Left forelimb (tissue), 1 donor: ENCODE results near the gene BICRAL.
"Not testable (repeated sequence)": the region's sequence is repeated elsewhere in the genome, so short reads cannot be mapped to it uniquely, and the experiment has no call there.

Source experiments
- DNase-seq: peaks from one replicate; pipeline ENCODE4 v3.0.0-alpha.2; 2018; ENCODE audit warnings: low spot score

BICRAL gene

GRCh38 chr6:42834056-42834455, 52.2 kb downstream of the BICRAL start:
- DNase-seq: no peak

DNA sequence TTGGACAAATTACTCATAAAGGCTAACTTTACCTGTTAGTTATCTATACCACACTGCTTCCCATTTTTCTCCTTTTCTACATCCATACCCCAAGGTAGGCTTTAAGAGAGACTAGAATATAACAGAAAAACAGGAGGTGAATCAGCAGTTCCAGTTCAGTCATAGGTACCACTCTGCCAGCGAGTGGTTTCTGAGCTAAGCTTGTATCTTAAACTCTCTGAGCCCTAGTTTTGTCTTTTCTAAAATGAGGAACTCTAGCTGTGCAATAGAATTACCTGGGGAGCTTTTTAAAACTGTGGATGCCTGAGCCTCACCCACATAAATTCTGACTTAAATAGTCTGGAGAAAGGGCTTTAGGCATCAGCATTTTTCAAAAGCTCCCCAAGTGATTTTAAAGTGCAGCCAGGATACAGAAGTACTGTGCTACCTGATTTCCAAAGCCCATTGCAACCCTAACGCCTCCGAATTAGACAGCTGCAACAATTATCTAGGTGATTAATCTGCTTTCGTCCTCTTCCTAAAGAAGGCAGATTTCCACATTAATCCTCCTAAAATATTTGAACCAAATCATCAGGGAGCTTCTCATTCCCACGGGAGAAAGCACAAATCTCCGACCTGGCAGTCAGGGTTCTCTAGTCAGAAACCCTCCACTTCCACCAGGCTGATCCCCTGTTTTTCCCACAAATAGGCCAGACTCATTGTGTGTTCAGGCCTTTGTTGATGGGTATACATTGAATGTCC, 60.2 kb downstream of the BICRAL start:
- DNase-seq: no peak

DNA sequence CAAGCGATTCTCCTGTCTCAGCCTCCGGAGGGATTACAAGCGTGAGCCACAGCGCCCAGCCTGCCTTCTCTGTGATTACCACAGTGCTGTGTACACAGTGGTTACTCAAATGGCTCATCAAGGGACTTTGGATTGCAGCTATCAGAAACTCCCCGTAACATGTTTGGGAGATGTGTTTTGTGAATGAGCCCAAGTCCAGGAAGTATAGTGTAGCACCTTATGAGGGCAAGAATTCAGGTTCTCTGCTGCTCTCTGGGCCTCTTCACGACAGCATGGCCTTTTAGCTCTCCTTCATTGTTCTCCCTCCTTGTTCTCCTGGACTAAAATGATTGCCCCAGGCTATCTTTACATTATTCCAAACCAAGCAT, 63.5 kb downstream of the BICRAL start:
- DNase-seq: no peak

DNA sequence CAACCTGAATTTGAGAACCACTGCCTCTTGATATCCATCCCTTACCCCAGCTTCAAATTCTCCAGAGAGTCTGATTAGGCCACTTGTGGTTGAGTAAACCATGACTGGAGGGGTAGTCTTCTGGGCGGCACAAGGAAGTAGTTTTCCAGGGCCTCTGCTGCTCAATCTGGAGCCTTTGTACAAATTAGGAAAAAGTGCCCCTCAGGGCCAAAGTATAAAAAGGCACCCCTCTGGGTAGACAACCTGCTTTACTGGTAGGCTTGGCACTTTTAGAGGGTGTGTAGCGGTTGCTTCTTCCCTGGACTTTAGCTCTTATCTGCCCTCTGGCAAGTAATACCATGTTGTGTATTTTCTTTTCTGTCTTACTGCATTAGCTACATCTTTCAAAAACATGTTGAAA, 64.7 kb downstream of the BICRAL start:
- no peak for DNase-seq

GRCh38 chr6:42848700-42849099, 66.8 kb downstream of the BICRAL start:
- DNase-seq: no peak

- DNase-seq: no peak
Observed at GRCh38 chr6:42851599-42851998, 69.7 kb downstream of the BICRAL start.

- no peak for DNase-seq
Observed at GRCh38 chr6:42860036-42860435, 78.2 kb downstream of the BICRAL start.

GRCh38 chr6:42860481-42860880, 78.6 kb downstream of the BICRAL start:
- no peak for DNase-seq

DNA sequence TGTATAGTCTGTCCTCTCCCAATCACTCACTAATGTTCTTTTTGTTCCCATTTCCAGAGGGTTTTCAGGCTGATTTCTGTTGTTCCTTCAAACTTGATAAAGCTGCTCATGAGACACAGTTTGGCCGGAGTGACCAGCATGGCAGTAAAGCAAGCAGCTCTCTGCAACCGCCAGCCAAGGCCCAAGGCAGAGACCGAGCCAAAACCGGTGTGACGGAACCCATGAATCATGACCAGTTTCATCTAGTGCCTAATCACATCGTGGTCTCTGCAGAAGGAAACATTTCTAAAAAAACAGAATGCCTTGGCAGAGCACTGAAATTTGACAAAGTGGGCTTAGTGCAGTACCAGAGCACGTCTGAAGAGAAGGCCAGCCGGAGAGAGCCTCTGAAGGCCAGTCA, 82.8 kb downstream of the BICRAL start:
- no peak for DNase-seq

DNA sequence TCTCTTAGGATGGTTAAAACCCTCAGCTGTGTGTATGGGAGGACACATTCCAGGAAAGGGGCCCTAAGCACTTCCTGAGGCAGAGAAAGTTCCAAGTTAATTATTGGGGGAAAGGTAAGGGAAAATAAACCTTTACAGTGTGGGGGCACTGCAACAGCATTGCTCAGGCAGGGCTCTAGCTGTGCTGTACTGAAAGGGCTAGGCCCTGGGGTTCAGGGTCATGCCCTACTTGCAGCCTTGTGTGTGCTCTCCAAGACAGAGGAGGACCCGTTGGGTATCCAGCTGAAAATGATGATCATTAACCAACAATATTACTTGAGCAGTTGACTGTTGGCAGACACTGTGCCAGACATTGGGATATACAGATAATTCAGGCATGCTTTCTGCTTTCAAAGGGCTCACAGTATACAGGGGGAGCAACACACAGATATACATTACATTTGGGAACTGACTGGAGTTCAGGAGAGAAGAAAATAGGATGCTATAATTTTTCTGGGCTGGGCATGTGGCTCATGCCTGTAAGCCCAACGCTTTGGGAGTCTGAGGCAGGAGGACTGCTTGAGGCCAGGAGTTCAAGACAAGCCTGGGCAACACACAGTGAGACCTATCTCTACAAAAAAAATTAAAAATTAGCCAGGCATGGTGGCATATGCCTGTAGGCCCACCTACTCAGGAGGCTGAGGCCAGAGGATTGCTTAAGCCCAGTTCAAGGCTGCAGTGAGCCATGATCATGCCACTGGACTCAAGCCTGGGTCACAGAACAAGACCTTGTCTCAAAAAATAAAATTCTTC, 88.5 kb downstream of the BICRAL start:
- no peak for DNase-seq

GRCh38 chr6:42871711-42872110, 89.9 kb downstream of the BICRAL start:
- DNase-seq: no peak

DNA sequence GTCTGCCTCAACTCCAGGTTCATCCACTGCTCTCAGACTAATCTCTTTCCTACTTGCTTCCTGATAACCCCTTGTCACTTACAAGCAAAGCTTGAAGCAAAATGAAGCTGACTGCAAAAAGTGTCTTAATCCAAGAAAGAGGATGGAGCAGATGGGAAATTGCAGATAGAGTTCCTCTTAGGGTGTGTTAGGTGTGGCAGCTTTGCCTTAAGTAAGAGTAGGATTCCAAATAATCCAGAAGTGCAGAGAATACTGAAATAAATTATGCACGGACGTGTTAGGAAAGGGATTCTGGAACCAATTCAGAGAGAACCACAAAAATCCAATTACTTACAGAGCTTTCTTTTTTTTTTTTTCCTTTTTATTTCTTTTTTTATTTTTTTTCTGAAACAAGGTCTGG, 91.5 kb downstream of the BICRAL start:
- no peak for DNase-seq

DNA sequence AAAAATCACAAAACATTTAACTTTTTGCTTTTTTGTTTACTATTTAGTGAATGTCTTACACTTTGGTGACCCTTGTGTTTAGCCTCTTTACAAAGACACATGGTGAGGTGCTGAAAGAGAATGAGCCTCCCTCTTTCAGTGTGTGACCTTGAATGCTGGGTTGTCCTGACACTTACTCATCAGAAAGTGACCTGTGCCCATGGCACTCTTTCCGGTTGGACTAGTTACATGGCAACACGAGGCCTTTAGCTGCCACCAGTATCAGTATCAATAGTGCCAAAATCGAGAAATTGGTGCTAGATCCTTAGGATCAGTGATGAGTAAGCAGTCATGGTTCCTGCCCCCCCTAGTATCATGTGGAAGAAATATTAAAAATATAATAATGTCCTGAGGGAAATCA, 95.8 kb downstream of the BICRAL start:
- DNase-seq: no peak

DNA sequence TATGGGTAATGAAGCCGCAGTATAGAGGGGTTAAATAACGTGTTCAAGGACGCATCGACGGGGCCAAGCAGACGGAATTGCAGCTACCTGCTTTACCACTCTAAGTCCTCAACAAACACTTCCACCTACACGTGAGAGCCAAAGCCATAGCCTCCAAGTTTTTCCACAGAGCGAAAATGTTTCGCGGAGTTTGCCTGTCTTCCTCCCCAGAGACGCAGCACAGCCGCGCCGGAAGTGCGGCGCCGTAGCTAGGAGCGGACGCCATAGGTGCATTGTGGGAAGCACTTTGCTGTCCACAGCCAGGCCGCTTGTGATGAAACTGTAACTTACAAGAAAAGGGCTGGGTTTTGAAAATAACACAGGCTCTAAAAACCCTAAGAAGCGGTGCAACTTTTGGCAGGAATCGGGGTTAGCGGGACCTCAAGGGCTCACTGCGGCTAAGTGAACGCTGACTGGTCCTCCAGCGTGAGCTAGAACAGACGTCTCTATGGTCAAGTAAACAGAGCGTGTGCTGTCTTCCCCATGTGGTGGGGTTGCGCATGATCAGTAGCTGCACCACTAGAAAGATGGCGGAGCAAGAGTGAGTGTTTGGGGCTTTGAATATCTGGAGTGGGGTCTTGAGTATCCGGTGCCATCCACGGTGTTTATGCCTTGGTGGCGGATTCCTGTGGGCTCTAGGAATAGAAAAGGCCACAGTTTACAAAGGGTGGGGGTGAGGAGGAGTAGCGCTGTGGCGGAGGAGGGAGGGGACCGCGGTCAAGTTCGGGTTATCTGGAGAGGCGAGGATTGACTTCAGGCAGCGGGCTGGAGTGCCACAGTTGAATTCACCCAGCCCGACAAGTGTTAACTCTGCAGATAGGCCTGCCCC, 97.8 kb downstream of the BICRAL start, which contains the start of gene RPL7L1:
Gene RPL7L1 (plus strand): TSS at position 245 of the 868 bp plus-strand sequence. CDS start 295 bp downstream, at position 540.
- DNase-seq: peak; percentile 92

- not testable (repeated sequence) for DNase-seq
Observed at GRCh38 chr6:42880240-42880817, 98.5 kb downstream of the BICRAL start.

GRCh38 chr6:42880871-42881270, 99.0 kb downstream of the BICRAL start:
- not testable (repeated sequence) for DNase-seq

- no peak for DNase-seq
Observed at GRCh38 chr6:42885702-42886101, 103.8 kb downstream of the BICRAL start.

- not testable (repeated sequence) for DNase-seq
Observed at GRCh38 chr6:42888201-42888600, 106.3 kb downstream of the BICRAL start.

GRCh38 chr6:42889815-42890214, 108.0 kb downstream of the BICRAL start:
- no peak for DNase-seq

DNA sequence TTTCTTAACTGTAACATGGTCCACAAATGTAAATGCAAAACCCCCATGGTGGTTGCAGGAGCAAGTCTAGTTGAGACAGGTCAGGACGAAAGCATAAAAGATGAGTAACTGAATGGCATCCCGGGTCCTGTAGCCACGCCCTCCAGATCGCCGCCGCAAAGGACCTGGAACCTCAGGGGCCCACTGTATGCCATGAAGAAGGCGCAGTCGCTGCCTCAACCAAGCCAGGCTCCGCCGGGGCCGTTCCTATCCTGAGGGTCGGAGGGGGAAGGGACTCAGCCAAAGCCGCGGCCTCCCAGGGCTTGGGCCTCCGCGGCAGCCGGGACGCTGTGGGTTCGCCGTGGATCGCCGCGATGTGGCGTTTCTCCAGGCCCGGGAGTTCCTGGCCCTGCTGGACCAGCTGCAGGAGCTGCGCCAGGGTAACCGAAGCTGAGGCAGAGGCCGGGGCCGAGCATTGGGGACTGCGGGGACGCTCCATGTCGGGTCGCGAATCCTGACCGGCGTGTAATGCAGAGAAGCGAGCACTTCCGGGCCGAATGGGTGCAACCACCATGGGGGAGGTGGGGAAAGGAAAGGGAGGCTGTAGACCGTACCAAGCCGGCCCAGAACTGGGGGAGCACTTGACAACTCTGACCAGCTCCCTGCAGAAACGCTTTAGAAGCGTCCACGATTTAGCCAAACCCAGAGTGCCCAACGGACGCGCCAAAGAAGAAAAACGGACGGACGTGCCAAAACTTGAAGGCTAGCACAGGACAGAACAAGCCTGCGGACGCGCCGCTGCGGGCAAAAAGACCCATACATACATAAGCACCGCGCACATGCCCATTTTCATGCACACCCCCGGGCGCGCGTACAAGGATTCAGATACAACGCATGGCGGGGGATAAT, 108.7 kb downstream of the BICRAL start:
- DNase-seq: peak; percentile 93

DNA sequence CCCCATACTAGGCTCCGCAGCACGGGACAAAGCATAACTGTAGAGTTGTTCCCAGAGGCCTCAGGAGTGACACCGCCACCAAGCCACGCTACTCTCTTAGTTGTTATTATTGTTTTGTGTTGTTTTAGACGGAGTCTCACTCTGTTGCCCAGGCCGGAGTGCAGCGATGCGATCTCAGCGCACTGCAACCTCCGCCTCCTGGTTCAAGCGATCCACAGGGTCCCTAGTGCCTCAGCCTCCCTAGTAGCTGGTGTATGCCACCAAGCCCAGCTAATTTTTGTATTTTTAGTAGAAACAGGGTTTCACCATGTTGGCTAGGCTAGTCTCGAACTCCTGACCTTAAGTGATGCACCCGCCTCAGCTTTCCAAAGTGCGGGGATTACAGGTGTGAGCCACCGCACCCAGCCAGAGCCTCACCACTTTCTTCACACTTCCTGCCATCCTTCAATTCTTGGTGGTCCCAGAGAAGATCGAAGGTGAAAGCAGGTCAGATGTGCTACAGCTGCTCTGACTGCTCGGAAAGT, 109.4 kb downstream of the BICRAL start:
- no peak for DNase-seq
